Pons (tissue), 1 donor: ENCODE measurements around the gene NTM.
"Not testable (repeated sequence)": the region's sequence is repeated elsewhere in the genome, so short reads cannot be mapped to it uniquely, and the experiment has no call there.

Source experiments
- DNase-seq: peaks from one replicate; pipeline ENCODE4 v3.0.0-alpha.2; 2016; ENCODE audit warnings: low spot score

NTM gene

DNA sequence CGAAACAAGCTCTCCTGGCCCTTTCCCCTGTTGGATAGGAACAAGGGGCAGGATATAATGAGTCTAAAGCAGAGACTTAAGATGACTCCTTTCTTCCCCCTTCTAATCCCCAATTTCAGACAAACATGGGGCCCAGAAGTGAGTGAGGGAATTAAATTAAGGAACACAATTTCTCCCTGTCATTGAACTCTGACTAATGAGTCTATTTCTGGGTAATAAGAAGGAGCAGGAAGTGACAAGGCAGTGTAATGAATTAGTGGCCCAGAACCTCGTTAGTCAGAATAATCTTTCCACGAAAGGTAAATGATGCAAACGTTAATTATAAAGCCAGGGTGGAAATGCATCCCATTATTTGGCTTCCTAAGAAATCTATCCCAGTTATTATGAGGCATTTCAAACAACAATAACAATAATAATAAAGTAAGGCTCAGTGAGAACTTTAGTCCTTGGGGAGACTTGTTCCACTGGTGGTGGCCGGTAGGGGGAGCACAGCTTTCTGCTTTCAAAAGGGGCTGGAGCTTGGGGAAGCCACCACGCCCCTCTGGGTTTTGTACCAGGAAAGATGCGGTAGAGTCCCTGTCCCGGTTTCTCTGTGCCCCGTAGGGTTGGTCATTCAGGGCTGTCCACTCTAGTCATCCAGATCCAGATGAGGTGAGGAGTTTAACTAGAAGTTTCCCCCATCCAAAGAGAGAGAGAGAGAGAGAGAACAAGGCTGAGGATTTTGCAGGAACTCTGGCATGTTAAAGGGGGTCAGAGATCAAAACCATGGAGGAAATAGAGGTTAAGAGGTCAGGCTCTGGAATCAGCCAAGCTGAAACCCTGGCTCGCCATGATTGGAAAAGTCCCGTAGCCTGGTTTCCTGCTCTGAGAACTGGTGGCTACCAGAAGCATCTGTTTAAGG, 298.3 kb downstream of the NTM start:
- peak; percentile 66 for DNase-seq

DNA sequence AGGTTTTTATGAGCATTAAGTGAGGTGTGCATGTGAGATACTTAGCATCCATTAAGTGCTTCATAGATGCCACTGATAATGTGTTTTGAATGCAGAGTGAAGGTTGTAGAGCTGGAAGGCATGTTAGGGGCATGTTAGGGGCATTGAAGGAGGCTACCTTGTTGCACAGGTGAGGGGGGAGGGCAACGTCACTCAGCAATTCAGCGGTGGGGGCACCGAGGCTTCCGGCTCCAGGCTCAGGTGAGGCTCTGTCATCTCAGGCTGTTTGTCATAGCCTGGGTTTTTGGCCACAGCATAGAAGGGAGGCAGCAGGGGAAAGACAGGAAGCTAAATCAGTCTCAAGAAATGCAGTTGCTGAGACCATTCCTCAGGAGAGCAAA, 299.0 kb downstream of the NTM start:
- DNase-seq = no peak

DNA sequence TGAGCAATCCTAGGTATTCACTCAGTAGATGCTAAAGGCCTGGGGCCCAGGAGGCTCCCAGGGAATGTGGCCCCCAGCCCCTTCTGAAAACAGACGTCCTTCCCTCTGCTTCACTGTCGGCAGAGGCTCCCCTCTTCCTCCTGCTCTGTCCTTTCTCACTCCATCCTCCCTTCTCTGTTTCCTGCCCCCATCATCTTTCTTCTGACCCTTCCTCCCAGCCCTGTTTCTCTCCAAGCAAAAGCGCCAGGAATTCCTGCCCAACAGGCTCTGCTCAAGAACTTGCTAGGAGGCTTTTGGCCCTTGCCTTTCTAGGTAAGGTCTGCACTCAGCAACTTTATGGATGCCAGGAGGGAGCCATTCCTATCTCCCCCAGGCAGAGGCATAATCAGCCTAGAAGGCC, 300.5 kb downstream of the NTM start:
- DNase-seq = no peak

DNA sequence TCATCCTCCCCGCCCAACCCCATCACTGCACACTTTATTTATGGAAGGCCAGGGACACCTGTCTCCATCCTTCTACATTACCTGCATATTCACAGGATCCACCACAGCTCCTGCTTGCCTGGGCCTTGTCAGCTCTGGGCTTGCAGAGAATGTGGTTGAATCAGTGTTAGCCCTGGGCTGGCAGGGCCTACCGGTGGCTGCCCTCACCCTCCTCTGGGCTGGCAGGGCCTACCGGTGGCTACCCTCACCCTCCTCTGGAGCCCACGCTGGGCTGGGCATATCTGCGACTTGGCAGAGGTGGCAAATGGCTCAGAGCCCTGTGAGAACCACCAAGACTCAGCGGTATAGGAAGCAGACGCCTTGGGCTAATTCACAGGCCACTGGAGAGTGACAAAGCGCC, 300.9 kb downstream of the NTM start:
- DNase-seq = no peak

DNA sequence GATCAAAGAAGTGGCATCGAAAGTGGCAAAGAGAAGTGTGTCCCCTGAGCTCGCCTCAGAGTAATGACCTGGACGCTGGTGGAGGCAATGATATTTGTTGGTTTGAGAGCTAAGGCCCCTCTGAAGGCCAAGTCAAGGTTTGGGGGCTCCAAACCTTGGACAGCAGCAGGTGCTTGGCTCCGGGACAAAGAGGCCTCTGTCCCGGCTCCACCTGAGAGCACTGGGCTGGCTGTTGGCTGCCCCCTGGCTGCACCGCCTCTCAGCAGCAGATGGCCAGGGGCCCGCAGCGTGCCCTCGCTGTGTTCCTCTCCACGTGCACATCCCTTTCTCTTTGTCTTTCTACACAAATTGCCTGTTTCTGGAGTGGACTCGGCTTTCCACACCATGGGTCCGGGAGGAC, 301.3 kb downstream of the NTM start:
- DNase-seq = peak; percentile 63

DNA sequence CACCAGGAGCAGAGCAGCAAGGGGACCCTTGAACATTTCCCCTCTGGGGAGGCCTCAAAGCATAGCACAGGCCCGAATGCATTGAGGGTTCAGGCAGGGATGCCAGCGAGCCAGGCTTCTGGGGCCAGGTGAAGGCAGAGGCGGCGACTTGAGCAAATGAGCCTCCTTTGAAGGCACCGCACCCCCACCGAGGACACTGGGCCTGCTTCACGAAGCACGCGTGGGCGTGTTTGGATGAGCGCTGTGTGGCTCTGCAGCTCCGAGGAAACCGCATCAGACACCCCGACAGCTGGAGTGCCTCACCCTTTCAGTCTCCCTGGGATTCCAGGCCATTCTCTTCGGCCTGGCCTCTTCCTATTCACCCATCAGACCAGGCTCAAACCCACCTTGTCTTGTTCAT, 301.8 kb downstream of the NTM start:
- no peak for DNase-seq

DNA sequence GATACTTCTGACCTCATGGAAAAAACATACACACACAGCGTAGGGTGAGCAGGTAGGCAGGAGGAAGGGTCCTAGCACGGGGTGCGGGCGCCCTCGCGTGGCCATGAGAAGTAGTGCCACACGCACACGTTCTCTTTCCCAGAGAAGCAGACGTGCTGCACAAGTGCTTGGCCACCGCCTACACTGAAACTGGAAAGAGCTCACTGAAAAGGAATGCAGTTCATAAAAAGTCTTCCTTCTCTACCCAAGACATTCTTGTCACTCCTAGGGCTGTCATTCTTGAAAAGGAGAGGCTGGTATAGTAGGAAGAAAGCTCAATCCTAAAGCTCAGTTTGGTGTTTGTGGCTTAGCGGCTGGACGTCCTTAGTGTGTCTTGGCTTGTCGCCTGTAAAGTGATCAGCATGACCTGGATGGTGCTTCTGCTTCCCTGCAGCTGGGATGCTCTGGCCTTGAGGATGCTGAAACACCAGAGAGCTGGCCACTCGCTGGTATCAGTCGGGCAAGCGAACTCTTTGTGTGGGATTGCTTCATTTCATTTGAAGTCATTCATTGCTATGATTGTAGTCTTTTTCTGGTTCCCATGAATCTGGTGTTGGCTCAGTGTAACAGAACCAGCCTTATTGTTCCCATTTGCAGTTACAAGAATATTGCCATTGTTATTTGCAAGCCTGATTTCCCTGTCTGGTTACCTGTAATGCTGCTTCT, 303.8 kb downstream of the NTM start:
- DNase-seq = peak; percentile 88

DNA sequence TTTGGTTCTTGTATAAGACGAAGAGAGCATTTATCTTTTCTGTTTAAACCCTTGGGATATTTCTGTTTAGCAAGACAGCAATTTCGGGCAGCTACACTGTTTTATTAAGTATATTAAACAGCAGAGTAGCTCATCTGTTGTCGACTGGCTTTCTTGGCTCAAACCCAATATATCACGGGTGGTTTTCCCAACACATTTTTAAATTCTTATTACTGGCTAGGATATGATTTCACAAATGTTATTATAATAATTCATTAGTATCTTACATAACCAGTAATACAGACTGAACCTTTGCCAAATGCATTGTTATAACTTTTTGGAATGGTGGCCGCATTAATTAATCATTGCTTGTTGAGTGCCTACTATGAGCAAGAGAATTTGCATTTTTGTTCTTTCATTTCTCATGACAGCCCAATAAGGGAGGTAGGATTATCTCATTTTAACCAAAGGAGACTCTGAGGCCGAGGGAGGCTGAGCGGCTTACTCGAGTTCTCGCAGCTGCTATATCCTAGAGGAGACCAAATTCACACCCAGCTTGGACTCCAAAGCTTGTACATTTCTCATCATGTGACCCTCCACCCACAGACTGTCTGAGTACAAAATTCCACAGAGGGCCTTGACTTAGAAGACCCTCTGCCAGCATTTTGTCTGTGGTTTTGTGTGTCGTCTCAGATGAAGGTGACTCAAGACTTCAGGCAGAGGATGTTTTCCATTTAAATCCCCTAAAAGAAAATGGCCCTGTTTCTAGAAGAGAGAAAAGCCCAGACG, 304.9 kb downstream of the NTM start:
- no peak for DNase-seq

DNA sequence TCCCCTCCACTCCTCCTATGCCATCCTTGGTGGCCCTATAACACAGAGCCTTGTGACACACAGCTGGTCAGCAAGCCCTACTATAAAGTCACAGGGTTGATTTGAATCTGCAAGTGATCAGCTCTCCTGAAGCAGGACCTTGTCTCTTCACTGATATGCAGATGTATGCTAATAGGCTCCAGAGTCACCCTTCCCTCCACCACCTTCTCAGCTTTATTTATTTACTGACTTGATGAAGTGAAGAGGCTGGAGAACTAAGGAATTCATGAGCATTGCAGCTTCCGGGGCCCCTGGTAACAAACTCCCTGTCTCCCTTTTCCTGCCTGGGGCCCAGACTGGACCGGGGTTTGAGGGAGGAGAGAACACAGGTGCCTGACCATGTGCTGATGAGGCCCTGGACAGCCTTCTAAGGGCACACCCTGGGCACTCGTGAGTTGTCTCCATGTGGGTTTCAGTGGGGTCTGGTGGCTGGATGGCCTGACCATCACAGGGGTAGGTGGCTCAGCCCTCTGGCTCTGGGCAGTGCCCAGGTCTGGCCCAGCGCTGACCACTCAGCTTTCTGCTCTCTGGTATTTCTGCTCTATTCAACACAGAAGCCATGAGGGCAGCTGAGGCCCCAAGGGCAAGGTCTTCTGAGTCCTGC, 307.5 kb downstream of the NTM start:
- no peak for DNase-seq

DNA sequence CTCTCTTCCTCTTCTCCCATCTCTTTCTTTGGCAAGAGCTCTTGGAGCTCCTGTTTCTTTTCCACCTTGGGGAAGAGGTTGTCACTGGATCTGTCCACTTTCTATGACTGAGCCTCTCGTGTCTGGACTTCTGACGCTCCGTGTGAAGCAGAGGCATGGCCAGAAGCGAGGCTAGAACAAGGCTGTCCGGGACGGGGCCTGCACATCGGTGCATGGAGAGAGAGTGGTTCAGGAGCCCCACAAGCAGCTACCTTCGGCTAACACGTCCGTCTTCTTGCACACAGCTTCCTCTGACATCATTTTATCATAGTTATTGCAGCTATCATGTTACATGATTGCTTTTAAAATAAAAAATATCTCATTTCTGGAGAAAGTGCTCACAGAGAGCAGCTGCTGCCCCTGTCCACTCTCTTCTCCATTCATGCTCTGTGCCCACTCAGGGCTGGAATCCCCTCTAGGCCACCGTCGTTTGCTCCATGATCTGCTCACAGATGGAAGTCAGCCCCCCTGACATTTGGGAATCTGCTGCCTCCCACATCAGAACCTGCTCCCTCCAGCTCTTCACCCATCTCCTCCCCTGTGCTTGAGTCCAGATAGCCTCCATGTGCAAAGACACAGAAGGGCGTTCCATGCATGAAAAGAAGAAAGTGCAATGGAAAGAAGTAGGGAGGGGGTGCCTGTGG, 308.4 kb downstream of the NTM start:
- DNase-seq = no peak

DNA sequence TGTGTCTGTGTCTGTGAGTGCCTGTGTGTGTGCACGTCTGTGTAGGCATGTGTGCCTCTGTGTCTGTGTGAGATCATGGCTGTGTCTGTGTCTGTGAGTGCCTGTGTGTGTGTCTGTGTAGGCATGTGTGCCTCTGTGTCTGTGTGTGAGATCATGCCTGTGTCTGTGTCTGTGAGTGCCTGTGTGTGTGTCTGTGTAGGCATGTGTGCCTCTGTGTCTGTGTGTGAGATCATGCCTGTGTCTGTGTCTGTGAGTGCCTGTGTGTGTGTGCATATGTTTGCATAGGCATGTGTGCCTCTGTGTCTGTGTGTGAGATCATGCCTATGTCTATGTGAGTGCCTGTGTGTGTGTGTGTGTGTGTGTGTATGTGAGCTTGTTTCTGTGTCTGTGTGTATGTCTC, 310.0 kb downstream of the NTM start:
- not testable (repeated sequence) for DNase-seq

DNA sequence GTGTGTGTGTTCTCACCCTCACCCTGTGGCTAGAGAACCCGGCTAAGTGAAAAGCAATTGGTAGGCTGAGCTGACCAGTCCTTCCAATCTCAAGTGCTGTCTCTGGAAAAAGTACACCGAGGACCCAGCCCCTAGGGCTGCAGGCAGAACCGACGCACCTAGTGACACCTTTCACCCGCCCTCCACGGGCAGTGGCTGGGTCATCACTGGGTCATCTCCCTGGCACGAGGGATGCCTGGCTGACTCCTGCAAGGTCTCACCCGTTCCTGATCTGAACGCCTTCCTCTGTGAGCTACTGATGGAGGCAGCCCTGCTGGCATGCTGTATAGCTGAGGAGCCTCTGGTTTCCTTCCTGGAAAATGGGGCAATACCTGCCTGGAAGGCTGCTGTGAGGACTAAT, 311.5 kb downstream of the NTM start:
- DNase-seq = no peak

DNA sequence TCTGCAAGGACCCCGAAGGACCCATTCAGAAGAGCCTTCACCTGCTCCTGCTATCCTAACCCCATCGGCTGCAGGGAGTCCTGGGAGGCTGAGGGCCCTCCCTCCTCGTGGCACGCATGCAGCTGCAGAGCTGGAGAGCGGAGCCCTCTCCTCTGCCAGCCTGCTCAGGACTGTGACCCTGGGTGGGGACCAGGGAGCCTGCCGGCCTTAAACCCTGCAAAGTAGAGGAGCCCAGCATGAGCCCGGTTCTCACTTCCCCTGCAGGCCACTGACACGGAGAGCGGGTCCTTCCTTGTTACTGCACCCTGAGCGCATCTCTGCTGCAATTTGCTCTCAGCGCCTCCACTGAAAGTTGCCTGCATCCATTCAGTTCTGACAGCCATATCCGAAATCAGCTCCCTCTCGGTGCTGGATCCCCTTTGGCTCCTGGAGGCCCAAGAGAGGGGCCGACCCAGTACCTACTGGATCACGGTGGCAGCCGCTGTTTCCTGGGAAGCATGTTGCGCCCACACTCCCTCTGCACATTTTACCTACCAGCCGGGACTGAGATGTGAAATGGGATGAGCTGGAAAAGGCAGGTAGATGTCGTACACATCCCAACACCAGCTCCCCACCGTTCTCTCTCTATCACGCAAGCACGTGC, 312.1 kb downstream of the NTM start:
- no peak for DNase-seq

DNA sequence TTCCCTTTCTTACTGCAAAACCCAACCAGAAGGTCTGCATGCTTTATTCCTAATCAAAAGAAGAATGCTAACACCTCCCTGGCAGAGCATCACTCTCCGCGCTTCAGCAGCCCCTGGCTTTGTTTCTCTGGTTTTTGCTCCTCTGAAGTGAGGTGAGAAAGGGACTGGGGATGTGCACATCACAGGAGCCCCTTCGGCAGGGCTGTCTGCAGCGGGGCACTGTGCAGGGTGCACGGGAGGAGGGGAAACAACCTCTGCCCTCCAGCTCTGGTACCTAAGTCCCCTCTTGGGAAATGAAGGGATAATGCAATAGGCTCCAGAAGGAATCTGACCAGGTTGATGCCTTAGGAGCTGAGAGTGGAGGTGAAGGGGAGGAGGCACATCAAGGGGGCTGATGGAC, 312.7 kb downstream of the NTM start:
- DNase-seq = no peak

DNA sequence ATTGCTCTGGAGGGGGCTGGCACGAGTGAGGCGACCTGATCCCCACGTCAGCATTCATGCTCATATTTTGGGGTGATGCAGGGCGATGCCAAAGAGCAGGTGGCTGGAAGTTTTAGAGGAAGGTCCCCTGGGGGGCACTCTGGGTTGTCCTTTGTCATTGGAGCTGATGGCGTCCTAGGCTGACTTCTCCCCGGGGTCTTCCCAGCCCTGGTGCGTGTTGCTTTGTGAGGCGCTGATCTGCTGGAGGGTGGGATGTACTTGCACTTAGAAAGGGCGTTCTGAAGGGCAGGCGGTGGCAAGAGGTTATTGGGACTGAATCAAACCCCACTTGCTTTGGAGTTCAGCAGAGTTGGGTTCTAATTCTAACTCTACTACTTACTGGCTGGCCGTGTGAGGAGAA, 313.3 kb downstream of the NTM start:
- no peak for DNase-seq

DNA sequence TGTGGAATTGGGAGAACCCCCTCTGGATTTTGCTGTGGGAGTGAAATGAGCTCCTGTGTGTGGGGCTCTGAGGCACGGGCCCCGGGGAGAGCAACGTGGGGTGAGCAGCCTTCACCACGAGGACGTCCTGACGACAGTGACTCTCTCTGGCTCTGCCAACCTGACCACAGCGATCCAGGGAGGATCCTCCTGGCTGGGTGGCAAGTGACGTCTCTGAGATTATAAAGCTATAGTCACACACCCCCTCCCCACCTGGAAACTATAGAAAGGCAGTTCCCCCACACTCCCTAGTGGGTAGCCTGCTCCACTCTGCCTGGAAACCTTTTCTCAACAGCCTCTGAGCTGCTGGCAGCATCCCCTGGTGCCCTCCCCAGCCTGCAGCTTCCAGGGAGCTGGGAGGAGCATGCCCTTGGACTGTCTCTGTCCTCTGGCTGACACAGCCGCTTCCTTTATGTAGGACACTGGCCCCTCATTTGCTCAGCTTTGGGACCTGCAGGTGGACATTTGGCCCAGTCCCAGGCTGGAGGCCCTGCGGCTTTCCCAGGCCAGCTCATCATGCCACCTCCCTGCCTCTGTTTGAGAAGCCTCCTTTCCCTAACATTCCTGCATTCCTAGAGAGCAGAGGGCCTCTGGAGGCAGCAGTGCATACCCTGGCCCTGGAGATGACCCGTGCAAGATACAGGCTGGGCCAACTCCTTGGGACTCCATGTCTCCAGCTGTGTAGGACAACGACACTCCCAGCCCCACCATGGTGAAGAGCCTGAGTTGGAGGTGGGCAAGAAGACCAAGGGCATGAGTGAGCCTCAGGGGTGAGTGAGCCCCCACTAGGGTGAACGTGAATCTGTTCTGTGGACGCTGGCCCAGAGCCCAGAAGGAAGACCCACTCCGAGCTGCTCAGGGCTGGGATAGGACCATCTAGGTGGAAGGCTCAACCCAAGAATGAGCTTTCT, 314.0 kb downstream of the NTM start:
- DNase-seq = no peak

DNA sequence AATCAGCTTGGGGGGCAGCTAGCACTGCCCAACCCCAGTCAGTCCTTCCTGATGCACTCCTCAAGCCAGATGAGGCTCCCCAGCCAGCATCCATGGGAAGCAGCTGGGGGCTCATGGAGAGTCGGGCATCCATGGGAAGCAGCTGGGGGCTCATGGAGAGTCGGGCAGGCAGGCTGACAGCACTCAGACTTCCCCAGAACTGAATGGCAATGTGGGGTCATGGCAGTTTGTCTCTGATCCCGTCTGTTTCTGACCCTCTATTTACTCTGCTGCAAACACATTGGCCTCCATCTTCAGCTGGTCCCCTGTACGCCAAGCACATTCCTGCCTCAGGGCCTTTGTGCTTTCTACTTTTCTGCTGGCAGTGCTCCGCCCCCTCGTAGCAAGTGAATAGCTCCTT, 314.8 kb downstream of the NTM start:
- no peak for DNase-seq

DNA sequence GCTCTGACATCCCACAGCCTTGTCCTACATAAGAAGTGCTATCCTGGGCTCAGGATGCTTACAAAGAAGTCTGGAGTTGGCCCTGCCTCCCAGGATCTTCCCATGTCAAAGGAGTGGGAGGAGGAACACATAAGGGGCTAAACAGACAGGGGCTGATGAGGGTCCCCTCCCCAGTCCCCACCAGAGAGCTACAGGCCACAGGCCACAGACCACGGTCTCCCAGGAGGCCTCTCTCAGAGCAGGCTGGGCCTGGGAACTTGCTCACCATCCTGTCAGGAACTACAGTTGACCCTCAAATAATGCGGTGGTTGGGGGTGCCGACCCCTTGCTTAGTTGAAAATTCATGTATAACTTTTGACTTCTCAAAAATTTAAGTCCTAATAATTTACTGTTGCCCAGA, 315.5 kb downstream of the NTM start:
- DNase-seq = no peak

DNA sequence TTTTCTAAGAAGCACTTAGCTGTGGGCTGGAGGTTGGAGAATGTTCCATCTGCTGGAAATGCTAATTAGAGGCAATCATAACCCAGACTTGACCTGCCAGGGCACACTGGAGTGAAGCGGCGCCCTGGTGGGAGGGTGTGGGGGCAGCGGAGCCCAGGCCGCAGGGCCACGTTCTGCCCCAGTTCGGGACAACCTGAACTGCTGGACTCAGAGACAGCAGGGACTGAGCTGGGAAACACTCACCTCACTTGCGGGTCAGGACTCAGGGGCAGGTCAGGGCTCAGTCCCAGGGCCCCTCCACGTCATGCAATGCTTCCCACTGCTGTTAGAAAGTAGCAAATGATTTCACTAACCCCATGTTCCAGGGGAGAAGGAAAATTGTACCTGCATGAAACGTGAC, 316.4 kb downstream of the NTM start:
- no peak for DNase-seq
